ENCODE measurements around the gene ACAA1. TPM values are rescaled to one million over a fixed set of nuclear protein-coding genes. Genes with fewer than 3 reads are reported as not detected.

Gene ACAA1
- total and polyA plus RNA-seq, 9 of the 15 experiments (the other 6 are each of a cell fraction or from before 2014, with no cell fraction given) = 4.0 to 88.9 (median 57.2) TPM

- 0 out of 2 replicates have a peak, but pooled peaks have one; percentile 23 for TF ChIP-seq JUN (IDR thresholded peaks at IDR 0.05; ENCODE audit: borderline replicate concordance, low read depth, low read length)
- no peak for TF ChIP-seq JUN (CRISPR knock-in tag; IDR thresholded peaks at IDR 0.05; ENCODE audit: borderline replicate concordance)
- no peak for TF ChIP-seq EWSR1 (IDR thresholded peaks at IDR 0.05; ENCODE audit: borderline replicate concordance, low read depth, partially characterized antibody)
- TF ChIP-seq RREB1 (CRISPR knock-in tag; IDR thresholded peaks at IDR 0.05) = 0 out of 2 replicates have a peak, but pooled peaks have one; percentile 21
- TF ChIP-seq NELFE (IDR thresholded peaks at IDR 0.05; ENCODE audit: insufficient read depth, insufficient read length) = no peak
- no peak for TF ChIP-seq ZBTB2 (IDR thresholded peaks at IDR 0.05)
- no peak for TF ChIP-seq MCM5 (IDR thresholded peaks at IDR 0.05; ENCODE audit: low read depth)
- TF ChIP-seq ARID4B (CRISPR knock-in tag; IDR thresholded peaks at IDR 0.05) = no peak
- TF ChIP-seq SMARCC2 (IDR thresholded peaks at IDR 0.05; ENCODE audit: low read depth) = no peak
- TF ChIP-seq MTA1 (IDR thresholded peaks at IDR 0.05; ENCODE audit: borderline replicate concordance) = no peak
- no peak for TF ChIP-seq SFPQ (IDR thresholded peaks at IDR 0.05; ENCODE audit: low read depth, low read length)
Observed at GRCh38 chr3:38117748-38118420, 19.0 kb downstream of the ACAA1 start (continued).

Data from K562 (cell line).